ENCODE data around the gene NR1H3. TPM values are rescaled to one million over a fixed set of nuclear protein-coding genes. Genes with fewer than 3 reads are reported as not detected.

NR1H3 gene
- total RNA-seq, 1 experiment from 2014 or later, result 44.8 TPM

GRCh38 chr11:47241841-47242301, 15.9 kb upstream of the NR1H3 start:
- Mint-ChIP-seq H3K4me1 (ENCODE audit: low read depth, unreplicated experiment) (no peaks in the 10 kb centered on the region), H3K36me3 (ENCODE audit: insufficient read depth, unreplicated experiment) (peaks cover 55% of the 10 kb centered on the region), H3K4me3 (ENCODE audit: unreplicated experiment) (no peak overlapping the region), H3K27me3 (ENCODE audit: insufficient read depth, unreplicated experiment) (no peaks in the 10 kb centered on the region), H3K27ac (ENCODE audit: unreplicated experiment) (peak overlapping the region; percentile 2), H3K9me3 (ENCODE audit: unreplicated experiment) (no peaks in the 10 kb centered on the region)
- intact Hi-C loops (cut with micrococcal nuclease; ENCODE audit: unreplicated experiment), result no loop called here
- Histone ChIP-seq H3K36me3 (ENCODE audit: control insufficient read depth, insufficient read depth, low read length) (0 out of 2 replicates have a peak, but pooled peaks cover 5% of the 10 kb centered on the region), H3K27me3 (replicated peaks; ENCODE audit: control insufficient read depth, insufficient read depth, low read length) (no peaks in the 10 kb centered on the region), H3K9me3 (no peaks in the 10 kb centered on the region), H3K4me1 (no peaks in the 10 kb centered on the region), H3K4me3 (ENCODE audit: low read depth, low read length) (no peak overlapping the region)
- CTCF ChIA-PET, result interaction anchor here (0.5 kb wide), 1 partner anchor 212 kb away, joined by 5 read pairs; no protein-coding TSS in a partner anchor
- TF ChIP-seq, protein P1, sequence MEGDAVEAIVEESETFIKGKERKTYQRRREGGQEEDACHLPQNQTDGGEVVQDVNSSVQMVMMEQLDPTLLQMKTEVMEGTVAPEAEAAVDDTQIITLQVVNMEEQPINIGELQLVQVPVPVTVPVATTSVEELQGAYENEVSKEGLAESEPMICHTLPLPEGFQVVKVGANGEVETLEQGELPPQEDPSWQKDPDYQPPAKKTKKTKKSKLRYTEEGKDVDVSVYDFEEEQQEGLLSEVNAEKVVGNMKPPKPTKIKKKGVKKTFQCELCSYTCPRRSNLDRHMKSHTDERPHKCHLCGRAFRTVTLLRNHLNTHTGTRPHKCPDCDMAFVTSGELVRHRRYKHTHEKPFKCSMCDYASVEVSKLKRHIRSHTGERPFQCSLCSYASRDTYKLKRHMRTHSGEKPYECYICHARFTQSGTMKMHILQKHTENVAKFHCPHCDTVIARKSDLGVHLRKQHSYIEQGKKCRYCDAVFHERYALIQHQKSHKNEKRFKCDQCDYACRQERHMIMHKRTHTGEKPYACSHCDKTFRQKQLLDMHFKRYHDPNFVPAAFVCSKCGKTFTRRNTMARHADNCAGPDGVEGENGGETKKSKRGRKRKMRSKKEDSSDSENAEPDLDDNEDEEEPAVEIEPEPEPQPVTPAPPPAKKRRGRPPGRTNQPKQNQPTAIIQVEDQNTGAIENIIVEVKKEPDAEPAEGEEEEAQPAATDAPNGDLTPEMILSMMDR (IDR thresholded peaks at IDR 0.05; ENCODE audit: insufficient read depth in 1 of 2, low read depth in 1 of 2, low read length in 1 of 2, severe bottlenecking in 1 of 2, unreplicated experiment in 1 of 2), result no peak
- no peak for DNase-seq
- BruUV-seq (replicated peaks), result no TSS peak
- POLR2A ChIA-PET, result interaction anchor here (0.6 to 1.3 kb wide), 2 partner anchors 9 to 500 kb away, joined by 3 to 4 read pairs; no protein-coding TSS in a partner anchor

DNA sequence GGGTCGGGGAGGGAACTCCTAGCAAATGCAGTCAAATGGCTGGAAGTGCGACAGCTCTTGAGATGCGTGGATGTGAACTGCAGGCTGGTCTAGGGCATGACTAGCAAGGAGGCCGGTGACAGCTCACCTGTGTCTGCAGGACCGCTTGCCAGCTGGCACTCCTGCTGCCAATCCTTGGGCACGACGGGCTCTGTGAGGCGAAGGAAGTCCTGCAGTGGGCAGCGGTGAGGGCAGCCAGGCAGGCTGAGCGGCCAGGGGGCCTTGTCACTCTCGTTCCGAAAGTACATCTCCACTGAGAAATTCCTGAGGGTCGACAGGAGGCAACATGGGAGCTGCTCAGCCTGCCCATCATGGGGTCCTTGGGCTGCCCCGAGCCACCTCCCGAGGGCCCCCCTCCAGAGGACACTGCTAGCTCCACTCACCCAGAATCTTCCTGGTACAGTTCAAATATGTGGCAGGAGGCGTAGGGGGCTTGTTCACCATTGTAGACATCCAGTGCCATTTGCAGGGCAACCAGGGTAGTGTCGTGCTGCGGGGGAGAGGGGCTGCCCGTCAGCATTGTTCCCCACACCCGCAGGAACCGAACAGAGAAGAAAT, 15.1 kb upstream of the NR1H3 start:
- H3K9me3 Mint-ChIP-seq (ENCODE audit: unreplicated experiment), result no peaks in the 10 kb centered on the region
- POLR2A ChIA-PET, result interaction anchor here (1.3 kb wide), 1 partner anchor 10 kb away, joined by 4 read pairs; no protein-coding TSS in a partner anchor
- BruUV-seq (replicated peaks), result no TSS peak
- peaks cover 52% of the 10 kb centered on the region for H3K36me3 Mint-ChIP-seq (ENCODE audit: insufficient read depth, unreplicated experiment)
- intact Hi-C loops (cut with micrococcal nuclease; ENCODE audit: unreplicated experiment), result no loop called here
- H3K27me3 ChIP-seq (replicated peaks; ENCODE audit: control insufficient read depth, insufficient read depth, low read length), result no peaks in the 10 kb centered on the region
- H3K4me1 Mint-ChIP-seq (ENCODE audit: low read depth, unreplicated experiment), result no peaks in the 10 kb centered on the region
- TF ChIP-seq, protein P1 (IDR thresholded peaks at IDR 0.05; ENCODE audit: insufficient read depth in 1 of 2, low read depth in 1 of 2, low read length in 1 of 2, severe bottlenecking in 1 of 2, unreplicated experiment in 1 of 2), result no peak
- no peak overlapping the region for H3K27ac Mint-ChIP-seq (ENCODE audit: unreplicated experiment)
- no peak for DNase-seq
- no peak overlapping the region for H3K4me3 Mint-ChIP-seq (ENCODE audit: unreplicated experiment)
- no peaks in the 10 kb centered on the region for H3K9me3 ChIP-seq
- no peaks in the 10 kb centered on the region for H3K27me3 Mint-ChIP-seq (ENCODE audit: insufficient read depth, unreplicated experiment)
- peaks cover 2% of the 10 kb centered on the region; the same call in 1 of the 2 replicates for H3K4me1 ChIP-seq
- no peak overlapping the region for H3K4me3 ChIP-seq (ENCODE audit: low read depth, low read length)
- CTCF ChIA-PET, result interaction anchor here (0.5 kb wide), 1 partner anchor 211 kb away, joined by 5 read pairs; no protein-coding TSS in a partner anchor
- 0 out of 2 replicates have a peak, but pooled peaks cover 5% of the 10 kb centered on the region for H3K36me3 ChIP-seq (ENCODE audit: control insufficient read depth, insufficient read depth, low read length)

DNA sequence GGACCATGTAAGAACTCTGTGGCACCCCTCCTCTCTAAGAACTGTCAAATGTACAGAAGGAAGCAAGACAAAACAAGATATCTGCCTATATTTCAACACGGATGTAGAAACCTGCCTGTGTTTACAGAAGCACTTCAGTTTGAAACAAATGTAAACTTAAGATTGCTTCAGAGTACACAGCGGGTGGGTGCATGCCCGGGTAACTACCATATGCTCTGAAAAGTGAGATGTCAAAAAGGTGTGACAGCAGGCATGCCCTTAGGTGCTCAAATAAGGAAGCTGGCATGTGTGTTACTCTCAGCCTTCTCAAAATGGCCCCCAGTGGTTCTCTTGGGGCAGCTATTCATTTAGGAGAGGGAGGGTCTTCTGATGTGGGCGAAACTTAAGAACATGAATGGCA, 14.3 kb upstream of the NR1H3 start:
- ChIA-PET POLR2A (no interaction called here), CTCF (no interaction called here)
- H3K27ac Mint-ChIP-seq (ENCODE audit: unreplicated experiment), result no peak overlapping the region
- Histone ChIP-seq H3K36me3 (ENCODE audit: control insufficient read depth, insufficient read depth, low read length) (0 out of 2 replicates have a peak, but pooled peaks cover 5% of the 10 kb centered on the region), H3K4me1 (peaks cover 4% of the 10 kb centered on the region; the same call in 1 of the 2 replicates), H3K4me3 (ENCODE audit: low read depth, low read length) (no peak overlapping the region), H3K9me3 (no peaks in the 10 kb centered on the region), H3K27me3 (replicated peaks; ENCODE audit: control insufficient read depth, insufficient read depth, low read length) (no peaks in the 10 kb centered on the region)
- TF ChIP-seq, protein P1 (IDR thresholded peaks at IDR 0.05; ENCODE audit: insufficient read depth in 1 of 2, low read depth in 1 of 2, low read length in 1 of 2, severe bottlenecking in 1 of 2, unreplicated experiment in 1 of 2), result no peak
- intact Hi-C loops (cut with micrococcal nuclease; ENCODE audit: unreplicated experiment), result no loop called here
- H3K4me1 Mint-ChIP-seq (ENCODE audit: low read depth, unreplicated experiment), result no peaks in the 10 kb centered on the region
- H3K4me3 Mint-ChIP-seq (ENCODE audit: unreplicated experiment), result no peak overlapping the region
- H3K36me3 Mint-ChIP-seq (ENCODE audit: insufficient read depth, unreplicated experiment), result peaks cover 45% of the 10 kb centered on the region
- no peaks in the 10 kb centered on the region for H3K9me3 Mint-ChIP-seq (ENCODE audit: unreplicated experiment)
- BruUV-seq (replicated peaks), result no TSS peak
- H3K27me3 Mint-ChIP-seq (ENCODE audit: insufficient read depth, unreplicated experiment), result no peaks in the 10 kb centered on the region
- DNase-seq, result no peak

Data from Caco-2 (cell line).